Measurements from ENCODE around the gene SH2D4B.

Gene SH2D4B

GRCh38 chr10:80515511-80515910, 22.2 kb upstream of the SH2D4B start:
- TF ChIP-seq CTCF (IDR thresholded peaks at IDR 0.05; ENCODE audit: insufficient read depth, low read depth, low read length, missing control alignments) = no peak
- no peak for DNase-seq (ENCODE audit: low read depth)
- no peak overlapping the region for H3K4me3 ChIP-seq (ENCODE audit: low read depth, low read length)

- no peak for TF ChIP-seq CTCF (IDR thresholded peaks at IDR 0.05; ENCODE audit: insufficient read depth, low read depth, low read length, missing control alignments)
- H3K4me3 ChIP-seq (ENCODE audit: low read depth, low read length) = no peak overlapping the region
- no peak for DNase-seq (ENCODE audit: low read depth)
These were observed 21.8 kb upstream of the SH2D4B start for GRCh38 chr10:80515941-80516340.

GRCh38 chr10:80516506-80517075, 21.1 kb upstream of the SH2D4B start:
- DNase-seq (ENCODE audit: low read depth) = no peak
- TF ChIP-seq CTCF (IDR thresholded peaks at IDR 0.05; ENCODE audit: insufficient read depth, low read depth, low read length, missing control alignments) = no peak
- no peak overlapping the region for H3K4me3 ChIP-seq (ENCODE audit: low read depth, low read length)

GRCh38 chr10:80517416-80518142, 20.1 kb upstream of the SH2D4B start:
- TF ChIP-seq CTCF (IDR thresholded peaks at IDR 0.05; ENCODE audit: insufficient read depth, low read depth, low read length, missing control alignments) = no peak
- no peak for DNase-seq (ENCODE audit: low read depth)

GRCh38 chr10:80518143-80518806, 19.4 kb upstream of the SH2D4B start:
- no peak for DNase-seq (ENCODE audit: low read depth)
- TF ChIP-seq CTCF (IDR thresholded peaks at IDR 0.05; ENCODE audit: insufficient read depth, low read depth, low read length, missing control alignments) = no peak
- no peak overlapping the region for H3K4me3 ChIP-seq (ENCODE audit: low read depth, low read length)

More at GRCh38 chr10:80517416-80518142, 20.1 kb upstream of the SH2D4B start:
- no peak overlapping the region for H3K4me3 ChIP-seq (ENCODE audit: low read depth, low read length)

- H3K4me3 ChIP-seq (ENCODE audit: low read depth, low read length) = no peak overlapping the region
- TF ChIP-seq CTCF (IDR thresholded peaks at IDR 0.05; ENCODE audit: insufficient read depth, low read depth, low read length, missing control alignments) = no peak
- no peak for DNase-seq (ENCODE audit: low read depth)
These were observed 18.8 kb upstream of the SH2D4B start for GRCh38 chr10:80518807-80519360.

Measured in GM12865 (cell line).